OCI-LY3 (cell line): Measurements from ENCODE around the gene HOXA6.

ENCODE experiments used
- CTCF ChIP-seq: fragments of 200-600, 300-600 bp; sonication (generic); IDR thresholded peaks from 2 replicates; pipeline ENCODE4 v1.5.1; 2014; ENCODE audit warnings: antibody characterized with exemption, low read length, low read depth
- EZH2phosphoT487 ChIP-seq: fragments of 200-600 bp; shearing (Covaris generic); IDR thresholded peaks from 2 replicates; pipeline ENCODE4 v1.6.1; 2018; ENCODE audit warnings: antibody characterized with exemption, mixed run types, low read depth

- TF ChIP-seq CTCF (no peak), EZH2phosphoT487 (no peak)
Observed at GRCh38 chr7:27170426-27171324, 23.1 kb upstream of the HOXA6 start.
